ENCODE results near the gene C13orf46.

The C13orf46 gene

GRCh38 chr13:114009590-114010400, 35.9 kb upstream of the C13orf46 start:
- no peak for DNase-seq

DNA sequence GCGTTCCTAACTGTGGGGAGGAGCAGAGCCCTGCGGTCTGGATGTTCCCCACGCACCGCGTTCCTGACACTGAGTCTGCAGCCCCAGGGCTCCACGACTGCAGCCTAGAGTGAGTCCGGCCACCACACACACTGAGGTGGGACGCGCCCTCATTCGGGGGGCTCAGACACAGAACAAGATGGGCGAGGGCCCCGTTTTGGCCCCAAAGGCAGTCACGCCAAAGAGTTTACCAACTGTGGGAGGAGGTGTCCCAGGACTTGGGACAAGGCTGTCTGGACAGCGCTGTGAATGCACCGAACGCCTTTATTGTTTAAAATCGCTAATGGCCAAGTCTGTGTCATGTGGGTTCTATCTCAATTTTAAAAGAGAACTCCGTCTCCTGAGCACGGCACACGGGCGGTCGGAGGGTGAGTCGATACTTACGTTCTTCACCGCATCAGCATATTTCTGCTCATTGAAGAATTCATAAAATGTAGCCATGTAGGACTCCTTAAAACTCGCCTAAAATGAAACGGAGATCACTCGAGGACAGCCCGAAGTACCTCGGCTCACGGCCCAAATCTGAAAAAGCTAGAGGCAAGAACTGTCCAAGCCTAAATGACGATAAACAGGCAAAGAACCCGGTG, 35.2 kb upstream of the C13orf46 start:
- no peak for DNase-seq

- no peak for DNase-seq
Measured at GRCh38 chr13:114007566-114007965, 33.7 kb upstream of the C13orf46 start.

DNA sequence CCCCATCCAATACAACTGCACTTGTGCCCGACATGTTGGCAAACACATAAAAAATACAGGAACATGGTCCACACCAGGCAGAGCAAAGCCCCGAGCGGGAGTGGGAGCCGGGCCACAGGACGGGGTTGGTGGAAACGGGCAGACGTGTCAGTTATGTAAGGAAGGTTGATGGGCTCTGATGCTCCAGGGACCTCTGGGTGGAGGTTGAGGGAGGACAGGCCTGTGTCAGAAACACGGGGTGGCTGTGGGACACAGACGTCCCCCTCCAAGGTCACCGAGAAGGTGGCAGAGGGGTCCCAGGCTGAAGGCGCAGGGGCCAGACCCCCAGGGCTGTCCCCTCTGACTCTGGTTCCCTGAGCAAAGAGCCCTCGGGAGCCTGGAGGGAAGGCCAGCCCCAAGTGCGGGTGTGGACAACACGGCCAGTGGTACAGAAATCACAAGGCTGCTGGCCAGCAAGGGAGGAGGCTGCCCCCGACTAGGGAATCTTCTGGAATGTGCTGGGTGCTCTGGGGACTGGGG, 31.4 kb upstream of the C13orf46 start:
- no peak for DNase-seq

DNA sequence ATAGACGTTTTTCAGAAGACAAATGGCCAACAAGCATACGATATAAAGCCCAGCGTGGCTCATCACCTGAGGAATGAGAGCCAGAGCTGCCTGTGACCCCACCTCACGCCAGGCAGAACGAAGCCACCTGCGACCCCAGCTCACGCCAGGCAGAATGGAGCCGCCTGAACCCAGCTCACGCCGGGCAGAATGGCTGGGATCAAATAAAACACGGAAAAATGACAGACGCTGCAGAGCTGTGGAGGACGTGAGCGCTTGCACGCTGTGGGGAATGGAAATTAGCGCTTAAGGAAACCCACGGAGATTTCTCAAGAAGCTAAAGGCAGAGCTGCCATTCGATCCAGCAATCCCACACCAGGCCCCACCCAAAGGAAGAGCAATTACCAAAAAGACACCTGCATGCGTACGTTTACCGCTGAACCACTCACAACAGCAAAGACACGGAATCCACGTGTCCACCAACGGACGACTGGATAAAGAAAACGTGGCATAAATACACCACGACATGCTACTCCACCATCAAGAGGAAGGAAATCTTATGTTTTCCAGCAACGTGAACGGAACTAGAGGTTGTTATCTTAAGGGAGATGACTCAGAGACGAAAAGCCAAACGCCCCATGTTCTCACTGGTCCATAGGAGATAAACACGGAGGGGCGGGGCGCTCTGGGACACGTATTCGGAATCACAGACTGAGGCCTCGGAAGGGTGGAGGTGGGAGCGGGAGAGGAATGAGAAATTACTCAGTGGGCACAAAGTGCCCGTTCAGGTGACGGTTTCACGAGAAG, 30.7 kb upstream of the C13orf46 start:
- no peak for DNase-seq

DNA sequence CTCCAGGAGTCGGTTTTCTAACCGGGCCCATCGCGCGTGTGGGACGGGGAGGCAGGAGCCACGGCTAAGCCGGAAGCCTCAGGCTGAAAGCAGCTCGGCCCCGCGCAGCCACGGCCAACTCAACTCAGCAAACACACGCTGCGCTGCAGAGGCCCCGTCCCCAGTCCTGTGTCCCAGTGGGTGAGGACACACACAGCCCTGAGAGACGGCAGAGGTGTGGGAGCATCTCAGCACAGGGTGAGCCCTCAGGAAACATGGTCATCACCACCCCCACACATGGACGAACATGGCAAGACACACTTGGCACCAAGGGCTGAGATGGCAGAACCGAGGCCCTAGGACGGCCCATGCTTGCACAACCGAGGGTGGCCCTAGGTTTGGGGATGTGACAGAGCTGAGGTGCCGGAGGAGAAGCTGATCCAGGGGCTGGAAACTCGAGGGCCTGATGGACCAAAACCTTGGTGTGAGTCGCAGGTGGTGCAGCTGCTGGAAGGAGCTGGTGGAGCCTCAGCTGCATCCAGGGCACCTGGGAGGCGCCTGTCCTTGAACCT, 29.0 kb upstream of the C13orf46 start:
- no peak for DNase-seq

DNA sequence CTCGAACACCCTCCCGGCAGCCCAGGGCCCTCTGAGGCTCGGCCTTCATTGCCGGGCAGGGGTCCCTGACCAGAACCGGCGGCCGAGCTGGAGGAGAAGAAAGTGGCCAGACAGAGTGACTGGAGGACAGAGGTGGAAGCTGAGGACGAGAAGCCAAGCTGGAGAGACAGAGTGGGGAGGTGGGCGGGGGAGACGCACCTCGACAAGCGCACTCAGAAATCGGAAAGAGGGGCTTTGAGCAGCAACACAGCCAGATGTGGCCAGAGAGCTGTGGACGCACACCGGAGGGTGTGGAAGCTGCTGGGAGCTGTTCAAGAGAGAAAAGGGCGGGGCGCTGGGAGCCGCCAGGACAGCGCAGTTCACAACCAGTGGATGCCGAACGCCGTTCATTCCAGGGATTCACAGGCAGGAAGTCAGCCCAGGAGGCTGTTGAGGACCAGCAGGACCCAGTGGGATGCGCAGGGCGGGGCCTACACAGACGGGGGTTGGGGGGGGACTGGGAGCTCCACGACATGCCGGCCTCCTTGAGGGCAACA, 28.2 kb upstream of the C13orf46 start:
- DNase-seq: no peak

- no peak for DNase-seq
Measured at GRCh38 chr13:114001331-114002008, 27.6 kb upstream of the C13orf46 start.

- DNase-seq: no peak
Measured at GRCh38 chr13:114000151-114001040, 26.5 kb upstream of the C13orf46 start.

DNA sequence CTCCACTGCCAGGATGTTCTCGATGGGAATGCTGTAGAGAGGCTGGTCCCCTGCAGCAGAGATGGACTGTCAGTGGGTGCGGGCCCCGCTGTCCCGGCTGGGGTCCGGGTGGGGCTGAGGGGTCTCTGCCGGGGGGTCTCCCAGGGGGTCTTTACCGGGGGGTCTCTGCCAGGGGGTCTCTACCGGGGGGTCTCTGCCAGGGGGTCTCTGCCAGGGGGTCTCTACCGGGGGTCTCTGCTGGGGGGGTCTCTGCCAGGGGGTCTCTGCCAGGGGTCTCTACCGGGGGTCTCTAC, 25.7 kb upstream of the C13orf46 start:
- DNase-seq: no peak

DNA sequence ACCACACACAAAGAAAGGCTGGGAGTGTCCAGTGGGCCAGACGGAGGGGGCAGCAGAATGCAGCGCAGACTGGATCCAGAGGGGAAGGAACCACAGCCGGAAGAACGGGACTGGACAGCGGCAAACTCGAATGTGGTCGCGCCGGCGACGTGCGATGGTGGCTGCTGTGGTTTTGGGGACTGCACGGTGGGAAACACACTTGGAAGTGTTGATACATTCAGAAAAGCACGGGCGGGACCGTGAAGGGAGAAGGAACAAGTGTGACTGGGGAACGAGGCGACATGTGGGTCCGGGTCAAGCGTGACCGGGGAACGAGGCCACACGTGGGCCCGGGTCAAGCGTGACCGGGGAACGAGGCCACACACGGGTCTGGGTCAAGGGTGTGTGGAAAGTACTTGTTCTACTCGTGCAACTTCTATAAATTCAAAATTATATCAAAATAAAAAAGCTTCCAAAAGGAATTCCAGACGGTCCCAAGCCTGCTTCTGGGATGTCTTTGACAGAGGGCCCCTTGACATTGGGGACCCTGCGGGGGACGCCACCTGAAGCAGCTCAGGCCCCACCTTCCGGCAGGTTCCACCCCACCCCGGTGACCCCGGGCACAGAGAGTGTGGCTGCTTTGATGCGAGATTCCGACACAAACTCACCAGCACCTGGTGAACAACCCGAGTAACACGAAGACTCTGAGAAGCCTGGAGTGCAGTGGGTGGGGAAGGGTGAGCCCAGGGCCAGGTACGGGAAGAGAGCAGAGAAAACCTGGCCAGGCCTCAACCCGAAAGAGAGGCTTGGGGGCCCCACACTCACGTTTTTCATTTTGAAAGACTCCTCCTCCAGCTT, 25.1 kb upstream of the C13orf46 start:
- no peak for DNase-seq

GRCh38 chr13:113997845-113998751, 24.2 kb upstream of the C13orf46 start:
- DNase-seq: no peak

DNA sequence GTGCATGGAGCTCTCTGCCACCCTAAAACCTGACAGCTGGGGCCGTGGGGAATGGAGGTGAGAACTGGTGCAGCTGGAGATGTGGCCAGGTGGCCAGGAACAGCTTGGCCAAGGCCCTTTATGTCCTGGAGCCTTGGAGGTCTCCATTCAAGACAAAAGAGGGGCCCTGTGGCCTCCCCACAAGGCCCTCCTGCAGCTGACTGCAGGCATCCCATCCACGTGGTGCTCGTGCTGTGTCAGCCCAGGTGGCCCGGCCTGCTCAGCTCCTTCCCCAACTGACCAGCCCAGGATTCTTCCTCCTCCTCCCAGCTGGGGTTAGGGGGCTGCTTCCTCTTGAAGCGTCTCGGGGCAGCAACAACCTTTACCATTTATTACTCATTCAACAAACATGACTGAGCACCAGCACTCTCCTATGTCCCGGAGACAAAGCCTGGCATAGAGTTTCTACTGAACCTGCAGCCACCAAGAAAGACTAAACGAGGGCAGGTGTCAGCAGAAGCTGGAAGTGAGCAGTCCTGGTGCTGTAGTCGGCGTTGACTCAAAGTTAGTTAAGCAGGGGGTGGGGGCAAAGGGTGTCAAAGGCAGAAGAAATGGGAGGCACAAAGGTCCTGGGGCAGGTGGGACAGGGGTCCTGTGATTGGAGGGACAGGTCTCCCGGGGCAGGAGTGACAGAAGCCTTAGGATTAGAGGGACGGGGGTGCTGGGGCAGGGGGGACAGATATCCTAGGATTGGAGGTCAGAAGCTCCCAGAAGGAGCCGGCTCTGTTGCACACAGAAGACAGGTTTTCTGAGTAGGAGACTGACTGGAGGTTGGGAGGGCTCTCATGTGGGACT, 23.3 kb upstream of the C13orf46 start:
- no peak for DNase-seq

DNA sequence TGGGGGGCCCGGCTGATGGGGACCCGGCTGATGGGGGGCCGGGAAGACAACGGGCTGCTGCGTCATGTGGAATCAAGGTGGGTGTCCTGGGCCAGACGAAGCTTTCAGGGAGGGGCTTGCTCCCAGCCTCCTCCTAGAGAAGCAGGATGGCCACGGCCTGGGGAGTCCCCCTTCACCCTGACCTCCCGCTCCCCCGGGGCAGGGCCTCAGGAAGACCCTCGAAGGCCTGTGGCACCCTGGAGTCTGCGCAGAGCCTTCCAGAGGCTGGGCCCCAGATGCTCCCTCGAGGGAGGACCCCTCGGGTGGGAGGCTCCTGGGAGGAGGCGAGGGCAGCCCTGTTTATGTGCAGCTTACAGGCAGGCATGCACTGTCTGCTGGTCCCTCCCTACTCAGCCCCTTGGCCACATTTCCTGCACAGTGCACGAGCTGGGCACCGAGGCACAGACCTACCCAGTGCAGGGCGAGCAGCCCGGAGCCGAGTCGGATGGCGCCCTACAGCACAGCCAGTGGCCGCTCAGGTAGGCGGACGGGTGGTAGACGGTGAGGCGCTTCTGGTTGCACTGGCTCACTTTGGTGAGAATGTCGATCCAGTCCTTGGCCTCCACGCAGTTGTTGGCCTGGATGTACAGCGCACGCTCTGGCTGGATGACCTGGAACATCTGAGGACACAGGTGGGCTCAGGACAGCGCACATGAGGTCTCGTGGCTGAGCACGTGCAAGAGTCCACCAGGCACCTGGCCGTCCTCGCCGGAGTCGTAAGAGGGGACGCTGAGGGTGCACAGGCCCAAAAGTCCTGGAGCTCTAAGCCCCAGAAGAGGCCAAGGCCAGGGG, 22.4 kb upstream of the C13orf46 start:
- DNase-seq: no peak

DNA sequence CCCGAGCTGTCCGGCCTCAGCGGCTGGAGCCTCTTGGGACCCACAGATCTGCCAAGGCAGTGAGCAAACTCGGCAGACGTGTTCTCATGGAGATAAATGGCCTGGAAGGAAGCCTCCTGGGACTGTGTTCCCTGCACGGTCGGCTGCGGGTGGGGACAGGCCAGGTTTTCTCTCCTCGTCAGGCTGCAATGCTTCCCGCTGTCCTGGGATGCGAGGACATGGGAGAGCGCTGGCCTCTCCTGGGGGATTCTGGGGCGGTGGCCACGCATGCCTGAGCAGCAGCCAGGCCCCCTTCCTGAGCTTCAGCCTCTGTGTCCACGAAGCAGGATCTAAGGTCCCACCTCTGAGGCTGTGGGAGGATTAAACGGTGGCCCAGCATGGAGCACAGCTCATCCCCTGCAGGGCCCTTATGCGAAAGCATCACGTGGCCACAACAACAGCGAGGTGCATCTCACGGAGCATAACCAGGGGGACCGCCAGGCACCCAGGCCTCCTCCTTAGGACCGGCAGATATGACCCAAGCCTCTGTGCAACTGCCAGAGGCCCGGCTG, 21.2 kb upstream of the C13orf46 start:
- no peak for DNase-seq

DNA sequence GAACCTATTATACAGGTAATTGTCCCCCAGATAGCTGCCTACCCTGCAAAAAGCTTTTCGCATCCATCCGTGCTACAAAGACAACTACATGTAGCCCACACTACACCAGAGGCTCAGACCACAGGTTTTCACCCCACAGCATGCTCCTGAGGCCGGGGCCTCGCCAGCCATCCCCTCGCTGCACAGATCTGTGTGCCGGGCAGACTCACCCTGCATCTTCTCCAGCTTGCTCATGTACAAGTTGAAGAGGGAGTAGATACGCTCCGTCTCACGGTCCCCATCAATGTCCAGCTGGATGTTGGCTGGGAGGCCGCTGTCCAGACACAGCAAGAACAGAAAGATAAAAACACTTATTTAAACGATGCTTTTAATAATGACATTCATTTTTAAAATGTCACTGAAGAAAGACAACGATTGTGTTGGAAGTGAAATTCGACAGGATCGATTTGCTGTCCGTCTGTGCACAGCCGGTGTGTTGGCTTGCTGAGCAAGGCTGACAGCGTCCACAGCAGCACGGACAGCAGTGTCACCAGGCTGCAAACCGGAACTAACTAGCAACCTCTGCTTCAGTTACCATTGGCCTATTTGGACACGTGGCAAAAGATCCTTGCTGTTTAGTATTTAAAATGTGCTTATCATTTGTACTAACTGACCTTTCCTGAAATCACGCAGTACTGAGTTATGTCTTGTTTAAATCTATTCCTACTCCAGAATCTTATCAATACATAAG, 18.6 kb upstream of the C13orf46 start:
- DNase-seq: no peak

All from CD4-positive, alpha-beta T cell treated with Interleukin-6 for 4 hours (primary cell).